ENCODE results near the gene TBC1D19.

DNA sequence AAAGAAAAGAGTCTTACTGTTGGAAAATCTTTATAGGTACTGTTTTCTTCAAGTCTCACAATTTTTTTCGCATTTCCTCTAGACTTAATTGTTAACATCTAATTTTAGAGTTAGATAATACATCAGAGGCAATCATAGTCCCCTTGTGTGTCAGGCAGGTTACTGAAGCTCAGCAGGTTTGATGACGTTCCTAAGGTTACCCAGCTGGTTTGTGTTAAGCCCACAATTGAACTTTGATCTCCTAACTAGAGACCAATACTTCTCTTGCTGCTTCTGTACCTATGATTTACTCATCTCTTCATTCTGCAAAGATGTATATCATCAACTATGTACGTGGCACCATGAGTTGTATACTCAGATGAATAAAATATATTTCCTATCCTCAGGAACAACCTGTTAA is 145.1 kb downstream of the TBC1D19 start:
- TF ChIP-seq, protein P1, sequence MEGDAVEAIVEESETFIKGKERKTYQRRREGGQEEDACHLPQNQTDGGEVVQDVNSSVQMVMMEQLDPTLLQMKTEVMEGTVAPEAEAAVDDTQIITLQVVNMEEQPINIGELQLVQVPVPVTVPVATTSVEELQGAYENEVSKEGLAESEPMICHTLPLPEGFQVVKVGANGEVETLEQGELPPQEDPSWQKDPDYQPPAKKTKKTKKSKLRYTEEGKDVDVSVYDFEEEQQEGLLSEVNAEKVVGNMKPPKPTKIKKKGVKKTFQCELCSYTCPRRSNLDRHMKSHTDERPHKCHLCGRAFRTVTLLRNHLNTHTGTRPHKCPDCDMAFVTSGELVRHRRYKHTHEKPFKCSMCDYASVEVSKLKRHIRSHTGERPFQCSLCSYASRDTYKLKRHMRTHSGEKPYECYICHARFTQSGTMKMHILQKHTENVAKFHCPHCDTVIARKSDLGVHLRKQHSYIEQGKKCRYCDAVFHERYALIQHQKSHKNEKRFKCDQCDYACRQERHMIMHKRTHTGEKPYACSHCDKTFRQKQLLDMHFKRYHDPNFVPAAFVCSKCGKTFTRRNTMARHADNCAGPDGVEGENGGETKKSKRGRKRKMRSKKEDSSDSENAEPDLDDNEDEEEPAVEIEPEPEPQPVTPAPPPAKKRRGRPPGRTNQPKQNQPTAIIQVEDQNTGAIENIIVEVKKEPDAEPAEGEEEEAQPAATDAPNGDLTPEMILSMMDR (IDR thresholded peaks at IDR 0.05; ENCODE audit: poor library complexity) = no peak
- no peak for TF ChIP-seq EZH2 (IDR thresholded peaks at IDR 0.05; ENCODE audit: borderline replicate concordance)

Data from hepatocyte (in vitro differentiated cells).